ENCODE data around the gene SLC22A25. TPM values are rescaled to one million over a fixed set of nuclear protein-coding genes. Genes with fewer than 3 reads are reported as not detected.

SLC22A25 gene
- total and polyA plus RNA-seq, 2 of the 13 experiments (the other 11 are each of a cell fraction or from before 2014, with no cell fraction given), result 0.18 to 0.42 TPM

GRCh38 chr11:63210111-63210510, 33.3 kb downstream of the SLC22A25 start (continued):
- TF ChIP-seq FOXP4 (CRISPR knock-in tag; IDR thresholded peaks at IDR 0.05) (no peak), ZBTB7A (CRISPR knock-in tag; IDR thresholded peaks at IDR 0.05) (no peak)

Other genes with a start within 250 kb of the SLC22A25 start
- 0.04 TPM in 1 of 2 replicates, not detected in the other for gene SLC22A8, start 227.8 kb downstream of the SLC22A25 start, total RNA-seq (2016; rRNA removed; fragmentation: Illumina TruSeq; extraction: Trizol)
- 0.05 and 0.33 TPM in 2 replicates for gene SLC22A8, start 227.8 kb downstream of the SLC22A25 start, polyA plus RNA-seq (2011; rRNA removed)
- not detected in 2 replicates for gene SLC22A24, start 99.4 kb downstream of the SLC22A25 start, total RNA-seq (2016; rRNA removed; fragmentation: Illumina TruSeq; extraction: Trizol)
- not detected in 2 replicates for gene SLC22A24, start 99.4 kb downstream of the SLC22A25 start, polyA plus RNA-seq (2011; rRNA removed)
- 1.9 and 4.0 TPM in 2 replicates for gene SLC22A9, start 126.2 kb upstream of the SLC22A25 start, total RNA-seq (2016; rRNA removed; fragmentation: Illumina TruSeq; extraction: Trizol)
- 11.7 and 21.9 TPM in 2 replicates for gene SLC22A9, start 126.2 kb upstream of the SLC22A25 start, polyA plus RNA-seq (2011; rRNA removed)
- not detected in 2 replicates for gene PLAAT5, start 247.6 kb upstream of the SLC22A25 start, total RNA-seq (2016; rRNA removed; fragmentation: Illumina TruSeq; extraction: Trizol)
- not detected in 2 replicates for gene PLAAT5, start 247.6 kb upstream of the SLC22A25 start, polyA plus RNA-seq (2011; rRNA removed)

Data from HepG2 (cell line).